22Rv1 (cell line): Measurements from ENCODE around the gene CCDC110.

ENCODE experiments used
- CTCF ChIP-seq: fragments of 450-650 bp; IDR thresholded peaks from 2 replicates; pipeline ENCODE4 v1.5.1; 2017; ENCODE audit warnings: mild to moderate bottlenecking
- ZFX ChIP-seq: fragments of 450-650 bp; IDR thresholded peaks from 2 replicates; pipeline ENCODE4 v1.6.1; 2017; ENCODE audit warnings: antibody characterized with exemption, borderline replicate concordance

- TF ChIP-seq CTCF (no peak), ZFX (no peak)
Measured at GRCh38 chr4:185508181-185508580, 36.6 kb upstream of the CCDC110 start.
